GM23338 (cell line): ENCODE data around the gene ASCL5. TPM values are rescaled to one million over a fixed set of nuclear protein-coding genes. Genes with fewer than 3 reads are reported as not detected.
A peak's percentile ranks its signal among the peaks of the same experiment; 100 is the strongest.

Source experiments
- ATAC-seq: fragments of 200-7000 bp; cut with Tn5 transposase; 3 replicates; pipeline ENCODE4 v1.9.1; 2020
- DNase-seq: peaks from one replicate; pipeline ENCODE4 v3.0.0-alpha.2; 2015; ENCODE audit warnings: low spot score
- H2AFZ ChIP-seq: fragments of 200-600 bp; sonication (generic); 2 replicates; pipeline ENCODE4 v1.8.0; 2016; ENCODE audit warnings: antibody characterized with exemption, mild to moderate bottlenecking, moderate library complexity
- H3F3A ChIP-seq: fragments of 200-600 bp; sonication (generic); replicated peaks from 2 replicates; pipeline ENCODE4 v1.8.0; 2017; ENCODE audit warnings: antibody characterized with exemption, mixed run types, low read depth
- H3K27ac ChIP-seq: fragments of 200-600 bp; sonication (generic); 2 replicates; pipeline ENCODE4 v1.6.1; 2016; ENCODE audit warnings: low read depth
- H3K27me3 ChIP-seq: fragments of 200-600 bp; sonication (generic); 2 replicates; pipeline ENCODE4 v1.8.0; 2016; ENCODE audit warnings: mild to moderate bottlenecking, mixed run types, moderate library complexity; ENCODE audit not compliant: insufficient read depth
- H3K36me3 ChIP-seq: fragments of 200-600 bp; sonication (generic); 2 replicates; pipeline ENCODE4 v1.8.0; 2016; ENCODE audit warnings: mild to moderate bottlenecking; ENCODE audit not compliant: insufficient read depth
- H3K4me1 ChIP-seq: fragments of 200-600 bp; sonication (generic); 2 replicates; pipeline ENCODE4 v1.8.0; 2016; ENCODE audit warnings: mild to moderate bottlenecking, moderate library complexity; ENCODE audit not compliant: insufficient read depth
- H3K4me2 ChIP-seq: fragments of 200-600 bp; sonication (generic); 2 replicates; pipeline ENCODE4 v1.7.1; 2017; ENCODE audit warnings: mixed run types
- H3K4me3 ChIP-seq: fragments of 200-600 bp; sonication (generic); 2 replicates; pipeline ENCODE4 v1.6.1; 2016; ENCODE audit warnings: mixed run types
- H3K79me2 ChIP-seq: fragments of 200-600 bp; sonication (generic); replicated peaks from 2 replicates; pipeline ENCODE4 v1.8.0; 2017; ENCODE audit warnings: mild to moderate bottlenecking; ENCODE audit not compliant: insufficient read depth
- H3K9me2 ChIP-seq: fragments of 200-600 bp; sonication (generic); 2 replicates; pipeline ENCODE4 v1.8.0; 2017; ENCODE audit not compliant: insufficient read depth
- H4K20me1 ChIP-seq: fragments of 200-600 bp; sonication (generic); replicated peaks from 2 replicates; pipeline ENCODE4 v1.8.0; 2017; ENCODE audit warnings: mild to moderate bottlenecking; ENCODE audit not compliant: insufficient read depth
- H3K27ac Mint-ChIP-seq: 2 replicates; pipeline ENCODE4 v1.8.0; 2020; ENCODE audit warnings: inconsistent platforms, mild to moderate bottlenecking, moderate library complexity, mixed read lengths
- H3K27me3 Mint-ChIP-seq: 3 replicates; pipeline ENCODE4 v1.8.0; 2022; ENCODE audit warnings: low read depth, mild to moderate bottlenecking, moderate library complexity, mixed read lengths, inconsistent platforms; ENCODE audit not compliant: insufficient read depth, poor library complexity
- H3K36me3 Mint-ChIP-seq: 3 replicates; pipeline ENCODE4 v1.8.0; 2021; ENCODE audit warnings: low read depth, mild to moderate bottlenecking, inconsistent platforms, moderate library complexity, mixed read lengths
- H3K4me1 Mint-ChIP-seq: 3 replicates; pipeline ENCODE4 v1.8.0; 2020; ENCODE audit warnings: mild to moderate bottlenecking, inconsistent platforms, mixed read lengths
- H3K4me3 Mint-ChIP-seq: 3 replicates; pipeline ENCODE4 v1.8.0; 2021; ENCODE audit warnings: moderate library complexity, mild to moderate bottlenecking, inconsistent platforms, mixed read lengths
- H3K9me3 Mint-ChIP-seq: 3 replicates; pipeline ENCODE4 v1.8.0; 2020; ENCODE audit warnings: moderate library complexity, mild to moderate bottlenecking, inconsistent platforms, mixed read lengths
- CREB1 ChIP-seq: fragments of 250-450 bp; sonication (Bioruptor Pico); IDR thresholded peaks from 2 replicates; pipeline ENCODE4 v1.5.0; 2020; ENCODE audit warnings: low read depth, mild to moderate bottlenecking, moderate library complexity
- CTCF ChIP-seq, 2 experiments: fragments of 200-600 bp in 1 of 2; sonication (generic) in 1 of 2; conservative IDR thresholded peaks; 2 replicates each; pipeline versions ENCODE4 v1.5.1 to v1.6.1; 2016 to 2017; ENCODE audit warnings: antibody characterized with exemption in 2 of 2, low read depth in 2 of 2, mild to moderate bottlenecking in 2 of 2, moderate library complexity in 1 of 2
- EZH2 ChIP-seq: fragments of 200-600 bp; sonication (generic); IDR thresholded peaks from one replicate; pipeline ENCODE4 v1.8.0; 2017; ENCODE audit warnings: antibody characterized with exemption, mild to moderate bottlenecking, low read depth; ENCODE audit not compliant: unreplicated experiment
- POLR2AphosphoS5 ChIP-seq: IDR thresholded peaks from 2 replicates; pipeline ENCODE4 v1.6.1; 2016; ENCODE audit warnings: antibody characterized with exemption, low read depth
- ZNF462 ChIP-seq: fragments of 250-450 bp; sonication (Bioruptor Pico); IDR thresholded peaks from 2 replicates; pipeline ENCODE4 v1.5.0; 2020; ENCODE audit warnings: mild to moderate bottlenecking, moderate library complexity
- polyA plus RNA-seq: library from polyadenylated mRNA; unstranded; fragments of >200 nt; fragmentation: Nextera tagmentation; extraction: Ambion mirVana; gene quantifications from 2 replicates; pipeline ENCODE4 v1.2.1, GENCODE V29; 2016
- total RNA-seq: library from RNA; depleted of rRNA; stranded (reverse); fragments of >200 nt; shearing (Covaris generic); gene quantifications from 2 replicates; pipeline ENCODE4 v1.2.3, GENCODE V29; 2014

The ASCL5 gene
- total and polyA plus RNA-seq, 2 experiments from 2014 or later, result not detected

- DNase-seq (no peak), ATAC-seq (no peak)
- Histone ChIP-seq H2AFZ (0 out of 2 replicates have a peak overlapping the region, but pooled peaks have one; percentile 99), H3K4me1 (peaks cover 5% of the 10 kb centered on the region), H4K20me1 (no peaks in the 10 kb centered on the region; the same call in 1 of the 2 replicates), H3K79me2 (no peaks in the 10 kb centered on the region), H3K36me3 (no peaks in the 10 kb centered on the region), H3K4me2 (peak overlapping the region; percentile 94), H3K4me3 (peak overlapping the region; percentile 79), H3K27me3 (peaks cover 40% of the 10 kb centered on the region), H3F3A (no peaks in the 10 kb centered on the region), H3K9me2 (no peaks in the 10 kb centered on the region), H3K27ac (no peak overlapping the region)
- no peak overlapping the region for H3K27ac Mint-ChIP-seq
- H3K4me3 Mint-ChIP-seq, result no peak overlapping the region
- peaks cover 10% of the 10 kb centered on the region; the same call in 2 of the 3 replicates for H3K4me1 Mint-ChIP-seq
- H3K27me3 Mint-ChIP-seq, result peaks cover 43% of the 10 kb centered on the region
- TF ChIP-seq CREB1 (CRISPR knock-in tag) (no peak), ZNF462 (CRISPR knock-in tag) (no peak), CTCF (conservative IDR thresholded peaks at IDR 0.05; ENCODE audit: low read depth in 2 of 2) (no peak), EZH2 (no peak), POLR2AphosphoS5 (no peak)
- H3K36me3 Mint-ChIP-seq, result no peaks in the 10 kb centered on the region
- H3K9me3 Mint-ChIP-seq, result no peaks in the 10 kb centered on the region
Observed at GRCh38 chr1:201115390-201115937, 11.5 kb downstream of the ASCL5 start.
